GM12872 (cell line): ENCODE measurements around the gene SLC16A8.

Source experiments
- CTCF ChIP-seq: IDR thresholded peaks from 3 replicates; pipeline ENCODE4 v1.5.1; 2011; ENCODE audit warnings: low read depth, mild to moderate bottlenecking, low read length, moderate library complexity; ENCODE audit not compliant: insufficient read depth

Gene SLC16A8

GRCh38 chr22:38086942-38087341 is 3.0 kb upstream of the SLC16A8 start:
- TF ChIP-seq CTCF = no peak

- no peak for TF ChIP-seq CTCF
Measured at GRCh38 chr22:38086001-38086845, 2.2 kb upstream of the SLC16A8 start.

GRCh38 chr22:38085501-38085900 is 1.5 kb upstream of the SLC16A8 start:
- TF ChIP-seq CTCF = no peak

GRCh38 chr22:38085056-38085455 is 1.1 kb upstream of the SLC16A8 start:
- TF ChIP-seq CTCF = no peak

- TF ChIP-seq CTCF = no peak
Measured at GRCh38 chr22:38082986-38083710, 836 bp downstream of the SLC16A8 start.

- TF ChIP-seq CTCF = no peak
Measured at GRCh38 chr22:38081941-38082828, 1.8 kb downstream of the SLC16A8 start.

GRCh38 chr22:38081636-38081940 is 2.4 kb downstream of the SLC16A8 start:
- no peak for TF ChIP-seq CTCF
